Measurements from ENCODE around the gene TSHR.

GRCh38 chr14:81170104-81170828 lies 214.8 kb downstream of the TSHR start:
- TF ChIP-seq MXI1 (IDR thresholded peaks at IDR 0.05; ENCODE audit: borderline replicate concordance, low read depth, low read length) (peak; percentile 45; the same call in 1 of the 2 replicates), RCOR1 (IDR thresholded peaks at IDR 0.05; ENCODE audit: insufficient replicate concordance, low read length) (no peak), CTCF (conservative IDR thresholded peaks at IDR 0.05; ENCODE audit: low read depth, low read length) (peak; percentile 88)
